ENCODE measurements around the gene TEX38. TPM values are rescaled to one million over a fixed set of nuclear protein-coding genes. Genes with fewer than 3 reads are reported as not detected.

TEX38 gene
- total and polyA plus RNA-seq, 2 experiments from 2014 or later, result not detected

- no peak overlapping the region for H2AFZ ChIP-seq
- Mint-ChIP-seq H3K36me3 (ENCODE audit: low read depth) (peaks cover 49% of the 10 kb centered on the region), H3K27me3 (ENCODE audit: insufficient read depth, low read depth, poor library complexity) (no peaks in the 10 kb centered on the region), H3K27ac (no peak overlapping the region), H3K4me3 (no peak overlapping the region), H3K9me3 (peaks cover 15% of the 10 kb centered on the region; the same call in 2 of the 3 replicates), H3K4me1 (no peaks in the 10 kb centered on the region)
- no peak overlapping the region for H3K4me2 ChIP-seq
- H3K4me3 ChIP-seq, result no peak overlapping the region
- TF ChIP-seq, protein P1, sequence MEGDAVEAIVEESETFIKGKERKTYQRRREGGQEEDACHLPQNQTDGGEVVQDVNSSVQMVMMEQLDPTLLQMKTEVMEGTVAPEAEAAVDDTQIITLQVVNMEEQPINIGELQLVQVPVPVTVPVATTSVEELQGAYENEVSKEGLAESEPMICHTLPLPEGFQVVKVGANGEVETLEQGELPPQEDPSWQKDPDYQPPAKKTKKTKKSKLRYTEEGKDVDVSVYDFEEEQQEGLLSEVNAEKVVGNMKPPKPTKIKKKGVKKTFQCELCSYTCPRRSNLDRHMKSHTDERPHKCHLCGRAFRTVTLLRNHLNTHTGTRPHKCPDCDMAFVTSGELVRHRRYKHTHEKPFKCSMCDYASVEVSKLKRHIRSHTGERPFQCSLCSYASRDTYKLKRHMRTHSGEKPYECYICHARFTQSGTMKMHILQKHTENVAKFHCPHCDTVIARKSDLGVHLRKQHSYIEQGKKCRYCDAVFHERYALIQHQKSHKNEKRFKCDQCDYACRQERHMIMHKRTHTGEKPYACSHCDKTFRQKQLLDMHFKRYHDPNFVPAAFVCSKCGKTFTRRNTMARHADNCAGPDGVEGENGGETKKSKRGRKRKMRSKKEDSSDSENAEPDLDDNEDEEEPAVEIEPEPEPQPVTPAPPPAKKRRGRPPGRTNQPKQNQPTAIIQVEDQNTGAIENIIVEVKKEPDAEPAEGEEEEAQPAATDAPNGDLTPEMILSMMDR (conservative IDR thresholded peaks at IDR 0.05; ENCODE audit: low read depth in 2 of 2), result no peak
- TF ChIP-seq CREB1 (CRISPR knock-in tag; IDR thresholded peaks at IDR 0.05; ENCODE audit: low read depth) (no peak), JUNB (IDR thresholded peaks at IDR 0.05; ENCODE audit: unreplicated experiment) (no peak), ZNF331 (CRISPR knock-in tag; IDR thresholded peaks at IDR 0.05; ENCODE audit: low read depth) (no peak)
- no peaks in the 10 kb centered on the region for H3K79me2 ChIP-seq (replicated peaks; ENCODE audit: insufficient read depth)
- no peak overlapping the region for H3K27ac ChIP-seq (ENCODE audit: low read depth)
- no peaks in the 10 kb centered on the region; the same call in 1 of the 2 replicates for H4K20me1 ChIP-seq (replicated peaks; ENCODE audit: insufficient read depth)
- H3K27me3 ChIP-seq (ENCODE audit: insufficient read depth), result no peaks in the 10 kb centered on the region
- no peak for ATAC-seq
- H3K36me3 ChIP-seq (ENCODE audit: insufficient read depth), result peaks cover 18% of the 10 kb centered on the region
- no peak for DNase-seq (ENCODE audit: low spot score)
- H3F3A ChIP-seq (replicated peaks; ENCODE audit: low read depth), result no peaks in the 10 kb centered on the region
- H3K4me1 ChIP-seq (ENCODE audit: insufficient read depth), result no peaks in the 10 kb centered on the region
- no peaks in the 10 kb centered on the region for H3K9me2 ChIP-seq (ENCODE audit: insufficient read depth)
Observed at GRCh38 chr1:46646844-46647243, 24.8 kb upstream of the TEX38 start.

DNA sequence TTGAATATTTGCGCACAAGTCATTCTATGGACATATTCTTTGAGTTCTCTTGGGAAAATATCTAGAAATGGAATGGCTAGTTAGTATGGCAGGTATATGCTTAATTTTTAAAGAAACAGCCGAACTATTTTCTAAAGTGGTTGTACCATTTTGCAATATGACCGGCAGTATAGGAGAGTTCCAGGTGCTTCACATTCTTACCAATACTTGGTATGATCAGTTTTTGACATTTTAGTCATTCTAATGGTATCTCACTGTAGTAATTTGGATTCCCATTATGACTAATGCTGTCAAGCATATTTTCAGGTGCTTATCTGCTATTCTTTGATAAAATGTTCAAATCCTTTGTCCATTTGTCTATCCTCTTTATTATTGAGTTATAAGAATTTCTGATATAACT, 24.0 kb upstream of the TEX38 start:
- Mint-ChIP-seq H3K27ac (no peak overlapping the region), H3K4me1 (no peaks in the 10 kb centered on the region), H3K9me3 (peaks cover 15% of the 10 kb centered on the region; the same call in 2 of the 3 replicates), H3K36me3 (ENCODE audit: low read depth) (peaks cover 57% of the 10 kb centered on the region), H3K27me3 (ENCODE audit: insufficient read depth, low read depth, poor library complexity) (no peaks in the 10 kb centered on the region), H3K4me3 (no peak overlapping the region)
- peaks cover 19% of the 10 kb centered on the region for H3K36me3 ChIP-seq (ENCODE audit: insufficient read depth)
- H3K79me2 ChIP-seq (replicated peaks; ENCODE audit: insufficient read depth), result no peaks in the 10 kb centered on the region
- ATAC-seq (no peak), DNase-seq (ENCODE audit: low spot score) (no peak)
- H3K4me1 ChIP-seq (ENCODE audit: insufficient read depth), result no peaks in the 10 kb centered on the region
- no peak overlapping the region for H2AFZ ChIP-seq
- H3K4me2 ChIP-seq, result no peak overlapping the region
- H3K4me3 ChIP-seq, result no peak overlapping the region
- H4K20me1 ChIP-seq (replicated peaks; ENCODE audit: insufficient read depth), result no peaks in the 10 kb centered on the region; the same call in 1 of the 2 replicates
- H3K27me3 ChIP-seq (ENCODE audit: insufficient read depth), result no peaks in the 10 kb centered on the region
- no peak for TF ChIP-seq POLR2AphosphoS5 (IDR thresholded peaks at IDR 0.05; ENCODE audit: low read depth)
- TF ChIP-seq STAT1 (IDR thresholded peaks at IDR 0.05; ENCODE audit: unreplicated experiment), result no peak
- no peak overlapping the region for H3K27ac ChIP-seq (ENCODE audit: low read depth)
- no peaks in the 10 kb centered on the region for H3F3A ChIP-seq (replicated peaks; ENCODE audit: low read depth)
- H3K9me2 ChIP-seq (ENCODE audit: insufficient read depth), result no peaks in the 10 kb centered on the region

DNA sequence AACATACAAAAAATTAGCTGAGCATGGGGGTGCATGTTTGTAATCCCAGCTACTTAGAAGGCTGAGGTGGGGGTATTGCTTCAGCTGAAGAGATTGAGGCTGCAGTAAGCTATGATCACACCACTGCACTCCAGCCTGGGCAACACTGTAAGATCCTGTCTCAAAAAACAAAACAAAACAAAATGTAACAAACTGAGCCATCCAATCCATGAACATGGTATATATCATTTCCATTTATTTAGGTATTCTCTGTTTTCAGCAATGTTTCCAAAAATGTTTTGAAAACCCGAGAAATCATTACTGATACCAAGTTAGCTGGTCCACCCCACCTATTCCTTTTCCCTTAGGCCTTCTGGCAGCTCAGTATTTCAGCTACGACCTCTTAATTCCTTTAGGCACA, 21.9 kb upstream of the TEX38 start:
- Histone ChIP-seq H3K4me1 (ENCODE audit: insufficient read depth) (no peaks in the 10 kb centered on the region), H3F3A (replicated peaks; ENCODE audit: low read depth) (no peaks in the 10 kb centered on the region), H3K79me2 (replicated peaks; ENCODE audit: insufficient read depth) (no peaks in the 10 kb centered on the region), H3K9me2 (ENCODE audit: insufficient read depth) (no peaks in the 10 kb centered on the region), H3K27me3 (ENCODE audit: insufficient read depth) (no peaks in the 10 kb centered on the region), H3K4me2 (no peak overlapping the region), H3K4me3 (no peak overlapping the region), H4K20me1 (replicated peaks; ENCODE audit: insufficient read depth) (no peaks in the 10 kb centered on the region; the same call in 1 of the 2 replicates), H3K27ac (ENCODE audit: low read depth) (no peak overlapping the region), H2AFZ (no peak overlapping the region), H3K36me3 (ENCODE audit: insufficient read depth) (peaks cover 19% of the 10 kb centered on the region)
- ATAC-seq (no peak), DNase-seq (ENCODE audit: low spot score) (no peak)
- Mint-ChIP-seq H3K4me3 (no peak overlapping the region), H3K27ac (no peak overlapping the region), H3K36me3 (ENCODE audit: low read depth) (peaks cover 65% of the 10 kb centered on the region), H3K27me3 (ENCODE audit: insufficient read depth, low read depth, poor library complexity) (no peaks in the 10 kb centered on the region), H3K9me3 (peaks cover 15% of the 10 kb centered on the region; the same call in 2 of the 3 replicates), H3K4me1 (no peaks in the 10 kb centered on the region)
- no peak for TF ChIP-seq ZNF331 (CRISPR knock-in tag; IDR thresholded peaks at IDR 0.05; ENCODE audit: low read depth)
- TF ChIP-seq NANOG (IDR thresholded peaks at IDR 0.05; ENCODE audit: borderline replicate concordance), result no peak
- TF ChIP-seq, protein P2, sequence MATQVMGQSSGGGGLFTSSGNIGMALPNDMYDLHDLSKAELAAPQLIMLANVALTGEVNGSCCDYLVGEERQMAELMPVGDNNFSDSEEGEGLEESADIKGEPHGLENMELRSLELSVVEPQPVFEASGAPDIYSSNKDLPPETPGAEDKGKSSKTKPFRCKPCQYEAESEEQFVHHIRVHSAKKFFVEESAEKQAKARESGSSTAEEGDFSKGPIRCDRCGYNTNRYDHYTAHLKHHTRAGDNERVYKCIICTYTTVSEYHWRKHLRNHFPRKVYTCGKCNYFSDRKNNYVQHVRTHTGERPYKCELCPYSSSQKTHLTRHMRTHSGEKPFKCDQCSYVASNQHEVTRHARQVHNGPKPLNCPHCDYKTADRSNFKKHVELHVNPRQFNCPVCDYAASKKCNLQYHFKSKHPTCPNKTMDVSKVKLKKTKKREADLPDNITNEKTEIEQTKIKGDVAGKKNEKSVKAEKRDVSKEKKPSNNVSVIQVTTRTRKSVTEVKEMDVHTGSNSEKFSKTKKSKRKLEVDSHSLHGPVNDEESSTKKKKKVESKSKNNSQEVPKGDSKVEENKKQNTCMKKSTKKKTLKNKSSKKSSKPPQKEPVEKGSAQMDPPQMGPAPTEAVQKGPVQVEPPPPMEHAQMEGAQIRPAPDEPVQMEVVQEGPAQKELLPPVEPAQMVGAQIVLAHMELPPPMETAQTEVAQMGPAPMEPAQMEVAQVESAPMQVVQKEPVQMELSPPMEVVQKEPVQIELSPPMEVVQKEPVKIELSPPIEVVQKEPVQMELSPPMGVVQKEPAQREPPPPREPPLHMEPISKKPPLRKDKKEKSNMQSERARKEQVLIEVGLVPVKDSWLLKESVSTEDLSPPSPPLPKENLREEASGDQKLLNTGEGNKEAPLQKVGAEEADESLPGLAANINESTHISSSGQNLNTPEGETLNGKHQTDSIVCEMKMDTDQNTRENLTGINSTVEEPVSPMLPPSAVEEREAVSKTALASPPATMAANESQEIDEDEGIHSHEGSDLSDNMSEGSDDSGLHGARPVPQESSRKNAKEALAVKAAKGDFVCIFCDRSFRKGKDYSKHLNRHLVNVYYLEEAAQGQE (IDR thresholded peaks at IDR 0.05; ENCODE audit: unreplicated experiment), result no peak
